ENCODE data around the gene SYNRG. TPM values are rescaled to one million over a fixed set of nuclear protein-coding genes. Genes with fewer than 3 reads are reported as not detected.

Gene SYNRG
- total RNA-seq, 6 experiments from 2014 or later: 30.8 to 39.5 (median 36.1) TPM

GRCh38 chr17:37598145-37598544 lies 11.1 kb downstream of the SYNRG start:
- Mint-ChIP-seq H3K4me1 (ENCODE audit: low read depth) (peaks cover 9% of the 10 kb centered on the region; the same call in 1 of the 2 replicates), H3K9me3 (no peaks in the 10 kb centered on the region), H3K27ac (no peak overlapping the region), H3K36me3 (ENCODE audit: low read depth) (peaks cover 38% of the 10 kb centered on the region), H3K4me3 (no peak overlapping the region), H3K27me3 (ENCODE audit: insufficient read depth) (peaks cover 1% of the 10 kb centered on the region; the same call in 1 of the 2 replicates)
- no peak for TF ChIP-seq CTCF (IDR thresholded peaks at IDR 0.05)
- DNase-seq: no peak

GRCh38 chr17:37592291-37592690 lies 16.9 kb downstream of the SYNRG start:
- Mint-ChIP-seq H3K4me3 (no peak overlapping the region), H3K27me3 (ENCODE audit: insufficient read depth) (no peaks in the 10 kb centered on the region), H3K27ac (no peak overlapping the region), H3K9me3 (no peaks in the 10 kb centered on the region), H3K36me3 (ENCODE audit: low read depth) (peaks cover 44% of the 10 kb centered on the region), H3K4me1 (ENCODE audit: low read depth) (peaks cover 7% of the 10 kb centered on the region)
- no peak for TF ChIP-seq CTCF (IDR thresholded peaks at IDR 0.05)
- no peak for DNase-seq

- Mint-ChIP-seq H3K27ac (no peak overlapping the region), H3K4me3 (no peak overlapping the region), H3K4me1 (ENCODE audit: low read depth) (no peaks in the 10 kb centered on the region), H3K27me3 (ENCODE audit: insufficient read depth) (no peaks in the 10 kb centered on the region), H3K36me3 (ENCODE audit: low read depth) (peaks cover 20% of the 10 kb centered on the region), H3K9me3 (no peaks in the 10 kb centered on the region)
- no peak for TF ChIP-seq CTCF (IDR thresholded peaks at IDR 0.05)
- no peak for DNase-seq
These were observed 24.2 kb downstream of the SYNRG start for GRCh38 chr17:37585066-37585465.

- Mint-ChIP-seq H3K27ac (no peak overlapping the region), H3K4me1 (ENCODE audit: low read depth) (no peaks in the 10 kb centered on the region), H3K4me3 (no peak overlapping the region), H3K36me3 (ENCODE audit: low read depth) (peaks cover 27% of the 10 kb centered on the region), H3K27me3 (ENCODE audit: insufficient read depth) (no peaks in the 10 kb centered on the region), H3K9me3 (no peaks in the 10 kb centered on the region)
- no peak for DNase-seq
- no peak for TF ChIP-seq CTCF (IDR thresholded peaks at IDR 0.05)
These were observed 32.9 kb downstream of the SYNRG start for GRCh38 chr17:37576281-37576680.

GRCh38 chr17:37574427-37574826 lies 34.8 kb downstream of the SYNRG start:
- peaks cover 31% of the 10 kb centered on the region for H3K36me3 Mint-ChIP-seq (ENCODE audit: low read depth)
- no peaks in the 10 kb centered on the region for H3K9me3 Mint-ChIP-seq
- H3K4me1 Mint-ChIP-seq (ENCODE audit: low read depth): no peaks in the 10 kb centered on the region
- no peak overlapping the region for H3K27ac Mint-ChIP-seq
- no peak overlapping the region for H3K4me3 Mint-ChIP-seq
- DNase-seq: no peak
- H3K27me3 Mint-ChIP-seq (ENCODE audit: insufficient read depth): no peaks in the 10 kb centered on the region
- no peak for TF ChIP-seq CTCF (IDR thresholded peaks at IDR 0.05)

GRCh38 chr17:37571674-37572073 lies 37.5 kb downstream of the SYNRG start:
- Mint-ChIP-seq H3K4me1 (ENCODE audit: low read depth) (peaks cover 9% of the 10 kb centered on the region; the same call in 1 of the 2 replicates), H3K9me3 (no peaks in the 10 kb centered on the region), H3K27me3 (ENCODE audit: insufficient read depth) (no peaks in the 10 kb centered on the region), H3K4me3 (no peak overlapping the region), H3K27ac (no peak overlapping the region), H3K36me3 (ENCODE audit: low read depth) (peaks cover 45% of the 10 kb centered on the region)
- DNase-seq: no peak
- TF ChIP-seq CTCF (IDR thresholded peaks at IDR 0.05): no peak
